ENCODE measurements around the gene CLCA4.

DNA sequence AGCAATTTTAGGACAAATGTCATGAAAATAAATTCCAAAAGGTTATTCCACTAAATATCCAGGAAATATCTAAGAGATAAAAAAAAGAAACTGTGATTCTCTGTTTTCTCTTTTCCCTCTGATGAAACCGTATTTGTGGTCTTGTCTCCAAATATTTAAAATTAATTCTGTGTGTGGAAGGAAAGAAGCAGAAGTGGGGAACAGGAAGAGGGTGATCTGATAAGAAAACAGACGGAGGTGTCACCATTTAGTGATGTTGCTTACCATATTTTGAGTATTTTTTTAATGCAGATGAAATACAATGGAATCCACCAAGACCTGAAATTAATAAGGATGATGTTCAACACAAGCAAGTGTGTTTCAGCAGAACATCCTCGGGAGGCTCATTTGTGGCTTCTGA, 48.6 kb upstream of the CLCA4 start:
- TF ChIP-seq, protein P1, sequence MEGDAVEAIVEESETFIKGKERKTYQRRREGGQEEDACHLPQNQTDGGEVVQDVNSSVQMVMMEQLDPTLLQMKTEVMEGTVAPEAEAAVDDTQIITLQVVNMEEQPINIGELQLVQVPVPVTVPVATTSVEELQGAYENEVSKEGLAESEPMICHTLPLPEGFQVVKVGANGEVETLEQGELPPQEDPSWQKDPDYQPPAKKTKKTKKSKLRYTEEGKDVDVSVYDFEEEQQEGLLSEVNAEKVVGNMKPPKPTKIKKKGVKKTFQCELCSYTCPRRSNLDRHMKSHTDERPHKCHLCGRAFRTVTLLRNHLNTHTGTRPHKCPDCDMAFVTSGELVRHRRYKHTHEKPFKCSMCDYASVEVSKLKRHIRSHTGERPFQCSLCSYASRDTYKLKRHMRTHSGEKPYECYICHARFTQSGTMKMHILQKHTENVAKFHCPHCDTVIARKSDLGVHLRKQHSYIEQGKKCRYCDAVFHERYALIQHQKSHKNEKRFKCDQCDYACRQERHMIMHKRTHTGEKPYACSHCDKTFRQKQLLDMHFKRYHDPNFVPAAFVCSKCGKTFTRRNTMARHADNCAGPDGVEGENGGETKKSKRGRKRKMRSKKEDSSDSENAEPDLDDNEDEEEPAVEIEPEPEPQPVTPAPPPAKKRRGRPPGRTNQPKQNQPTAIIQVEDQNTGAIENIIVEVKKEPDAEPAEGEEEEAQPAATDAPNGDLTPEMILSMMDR (IDR thresholded peaks at IDR 0.05 in 8 of 11, conservative IDR thresholded peaks at IDR 0.05 in 3 of 11): no peak
- no peak for TF ChIP-seq POLR2A (IDR thresholded peaks at IDR 0.05)

Measured in spleen (tissue), 7 donors.